Psoas muscle (tissue), 8 donors: ENCODE measurements around the gene MZB1. TPM values are rescaled to one million over a fixed set of nuclear protein-coding genes. Genes with fewer than 3 reads are reported as not detected.

Experiments used
- ATAC-seq, 4 donors: fragments of 200-7000 bp; cut with Tn5 transposase; one replicate each; pipeline ENCODE4 v1.9.1; 2020; ENCODE audit warnings: moderate library complexity in 3 of 4, mild to moderate bottlenecking in 2 of 4
- DNase-seq, 2 donors: peaks; one replicate each; pipeline ENCODE4 v3.0.0-alpha.2; 2020
- H3K27ac ChIP-seq: fragments of 200-600 bp; one replicate; pipeline ENCODE4 v1.8.0; 2022
- H3K27me3 ChIP-seq, 3 donors: fragments of 200-600 bp in 1 of 3; one replicate each; pipeline versions ENCODE4 v1.6.1 to v1.8.0; 2013 to 2022; ENCODE audit warnings: low read length in 2 of 3, mild to moderate bottlenecking in 2 of 3, moderate library complexity in 1 of 3; ENCODE audit not compliant: insufficient read depth in 3 of 3
- H3K36me3 ChIP-seq, 2 donors: fragments of 200-600 bp in 1 of 2; one replicate each; pipeline versions ENCODE4 v1.6.1 to v1.8.0; 2013 to 2022; ENCODE audit warnings: low read depth in 1 of 2, mild to moderate bottlenecking in 1 of 2, moderate library complexity in 1 of 2; ENCODE audit not compliant: insufficient read depth in 1 of 2
- H3K4me1 ChIP-seq: fragments of 200-600 bp; one replicate; pipeline ENCODE4 v1.8.0; 2022
- H3K4me3 ChIP-seq: fragments of 200-600 bp; one replicate; pipeline ENCODE4 v1.8.0; 2022; ENCODE audit warnings: mild to moderate bottlenecking
- H3K9me3 ChIP-seq: fragments of 200-600 bp; one replicate; pipeline ENCODE4 v1.8.0; 2022
- CTCF ChIP-seq: fragments of 200-600 bp; IDR thresholded peaks from one replicate; pipeline ENCODE4 v1.8.0; 2022; ENCODE audit warnings: antibody characterized with exemption
- WGBS, 3 donors: extraction: QIAGEN DNeasy Blood & Tissue Kit; methylation state at CpG; one replicate each; pipeline versions ENCODE4 v1.1.6 to v1.1.7; 2013; 5-methylcytosine and 5-hydroxymethylcytosine counted together
- intact Hi-C, 2 donors: fragments of 100-400 bp; cut with DNase I; formaldehyde crosslinking; loops; one replicate each; pipeline versions ENCODE4 v1.11.0 to v1.14.2; 2022
- polyA plus RNA-seq, 3 donors: library from polyadenylated mRNA; stranded (reverse); fragments of 200-250 nt; gene quantifications; one replicate each; pipeline ENCODE4 v1.2.3, GENCODE V29; 2013
- total RNA-seq, 4 donors: library from RNA; stranded (reverse); fragmentation: NEBNext Ultra II Directional in 2 of 4; extraction: Animal tissue kit (Norgen Biotek cat#: 25700) in 2 of 4; gene quantifications; one replicate each; pipeline versions ENCODE4 v1.2.1 to v1.2.4, GENCODE V29; 2021 to 2023
- donor health status: healthy with polysubstance abuse.
- donor health status: DM: no; HTN: no; CAD: no; lungs with moderate emphysema.
- donor health status: Bipolar disorder and iron deficiency.
- donor health status: healthy.
- donor health status: DM: yes; HTN: yes; CAD: no.
- donor health status: DM: no; HTN: no; CAD: no.
- donor health status: DM: no; HTN: no; CAD: no.
- donor health status: DM: yes; HTN: yes; CAD: no.

The MZB1 gene
- total and polyA plus RNA-seq, 7 donors: 0.03 to 1.2 (median 0.57) TPM

- Histone ChIP-seq H3K4me3 (no peak overlapping the region), H3K27ac (no peak overlapping the region), H3K27me3 (no peaks in the 10 kb centered on the region), H3K36me3 (peaks cover 0 to 49% of the 10 kb centered on the region in 2 donors), H3K4me1 (peaks cover 38% of the 10 kb centered on the region), H3K9me3 (no peaks in the 10 kb centered on the region)
- DNase-seq: no peak
- peak; percentile 83 for TF ChIP-seq CTCF
- ATAC-seq: peak; percentile 55 to 65 (median 62)
- 31 to 44% (median 44%) methylated on average over 4 to 5 of the region's 5 CpGs for WGBS, 3 donors
- intact Hi-C loops: loop anchor here (1.0 to 5.0 kb wide), 3 partner anchors 92 to 140 kb away; partner anchors contain the start of gene UBE2D2 (in 1 of the 2)
Measured at GRCh38 chr5:139422307-139422893, 32.7 kb upstream of the MZB1 start.

- Histone ChIP-seq H3K4me3 (no peak overlapping the region), H3K27ac (peak overlapping the region; percentile 85), H3K4me1 (peaks cover 52% of the 10 kb centered on the region), H3K27me3 (no peaks in the 10 kb centered on the region), H3K36me3 (peaks cover 0 to 24% of the 10 kb centered on the region in 2 donors), H3K9me3 (no peaks in the 10 kb centered on the region)
- DNase-seq (no peak), ATAC-seq (no peak)
- intact Hi-C loops: loop anchor here in 1 of 2 donors (5.0 to 10.0 kb wide), 2 partner anchors 143 to 345 kb away; partner anchors contain the start of gene UBE2D2
- no peak for TF ChIP-seq CTCF
- 49 to 61% (median 56%) methylated on average over 9 of the region's 9 CpGs for WGBS, 3 donors
Measured at GRCh38 chr5:139419226-139420192, 29.8 kb upstream of the MZB1 start.

- peaks cover 0 to 17% of the 10 kb centered on the region in 2 donors for H3K36me3 ChIP-seq
- 15 to 38% (median 23%) methylated on average over 1 of the region's 1 CpG for WGBS, 3 donors
- ATAC-seq (peak in 3 of 4 donors; percentile 52 to 68 (median 52)), DNase-seq (no peak)
- no peaks in the 10 kb centered on the region for H3K27me3 ChIP-seq
- no peaks in the 10 kb centered on the region for H3K9me3 ChIP-seq
- H3K27ac ChIP-seq: peak overlapping the region; percentile 85
- H3K4me3 ChIP-seq: no peak overlapping the region
- intact Hi-C loops: loop anchor here in 1 of 2 donors (10.0 kb wide), 1 partner anchor 346 kb away; no protein-coding TSS in a partner anchor
- H3K4me1 ChIP-seq: peaks cover 58% of the 10 kb centered on the region
- TF ChIP-seq CTCF: no peak
Measured at GRCh38 chr5:139418793-139419192, 29.1 kb upstream of the MZB1 start.

GRCh38 chr5:139417214-139417613 is 27.5 kb upstream of the MZB1 start:
- ATAC-seq (peak; percentile 50 to 79 (median 70)), DNase-seq (peak; percentile 33 to 60)
- Histone ChIP-seq H3K9me3 (no peaks in the 10 kb centered on the region), H3K27ac (peak overlapping the region; percentile 85), H3K4me3 (no peak overlapping the region), H3K36me3 (peaks cover 0 to 19% of the 10 kb centered on the region in 2 donors), H3K4me1 (peaks cover 59% of the 10 kb centered on the region), H3K27me3 (no peaks in the 10 kb centered on the region)
- TF ChIP-seq CTCF: no peak
- 19 to 31% (median 23%) methylated on average over 4 of the region's 4 CpGs for WGBS, 3 donors
- intact Hi-C loops: loop anchor here in 1 of 2 donors (10.0 kb wide), 1 partner anchor 348 kb away; no protein-coding TSS in a partner anchor
